Left colon (tissue), 2 donors: ENCODE data around the gene RGR. TPM values are rescaled to one million over a fixed set of nuclear protein-coding genes. Genes with fewer than 3 reads are reported as not detected.

Source experiments
- total RNA-seq, 2 donors: library from RNA; stranded (reverse); fragmentation: NEBNext Ultra II Directional; extraction: Animal tissue kit (Norgen Biotek cat#: 25700); gene quantifications; one replicate each; pipeline ENCODE4 v1.2.1, GENCODE V29; 2021
- donor health status: DM: no; HTN: no; CAD: no.
- donor health status: DM: yes; HTN: yes; CAD: no.

RGR gene
- total RNA-seq, 2 donors from 2014 or later, result 0.39 TPM; not detected in 1

Other genes with a start within 250 kb of the RGR start
- gene GHITM, start 105.5 kb upstream of the RGR start, total RNA-seq, result 100 to 1,000 TPM; 318 to 361 TPM
- gene GPR15LG, start 71.3 kb upstream of the RGR start, total RNA-seq, result 100 to 1,000 TPM; 402 to 621 TPM
- gene CDHR1, start 50.5 kb upstream of the RGR start, total RNA-seq, result 100 to 1,000 TPM in 1 of 2 donors, 10 to 100 TPM in 1; 63.7 to 127 TPM
- not detected for gene LRIT2, start 19.5 kb upstream of the RGR start, total RNA-seq
- gene LRIT1, start 3.5 kb upstream of the RGR start, total RNA-seq, result not detected
- 10 to 100 TPM; 39.4 to 51.2 TPM for gene CCSER2, start 83.5 kb downstream of the RGR start, total RNA-seq